ENCODE results near the gene CDK5R1. TPM values are rescaled to one million over a fixed set of nuclear protein-coding genes. Genes with fewer than 3 reads are reported as not detected.

Gene CDK5R1
- total and polyA plus RNA-seq, 2 donors (not counting 1 experiment from before 2014, with no cell fraction given), result 2.4 to 6.2 TPM

GRCh38 chr17:32523017-32523680 is 36.4 kb downstream of the CDK5R1 start:
- Histone ChIP-seq H3K9ac (ENCODE audit: low read length) (peak overlapping the region; percentile 52), H3K4me2 (replicated peaks; ENCODE audit: low read depth, low read length, poor library complexity, severe bottlenecking) (peak overlapping the region; percentile 74), H3K9me3 (ENCODE audit: control extremely low read depth in 1 of 3, control insufficient read depth in 2 of 3, insufficient read depth in 1 of 3, low read length in 2 of 3) (peaks cover 0 to 4% (median 0%) of the 10 kb centered on the region in 3 donors), H2AFZ (ENCODE audit: insufficient read depth, low read depth, low read length, poor library complexity, severe bottlenecking) (no peak overlapping the region), H3K79me2 (ENCODE audit: control insufficient read depth, insufficient read depth, low read length) (no peaks in the 10 kb centered on the region), H3K27ac (ENCODE audit: low read length in 2 of 2) (peak overlapping the region; percentile 89 to 94), H3K36me3 (replicated peaks in 1 of 2; ENCODE audit: control extremely low read depth in 1 of 2, control insufficient read depth in 1 of 2, extremely low read depth in 1 of 2, insufficient read depth in 2 of 2, low read length in 1 of 2) (no peaks in the 10 kb centered on the region), H3K27me3 (replicated peaks in 1 of 4; ENCODE audit: control extremely low read depth in 1 of 4, control insufficient read depth in 3 of 4, insufficient read depth in 4 of 4, low read length in 3 of 4) (no peaks in the 10 kb centered on the region), H3K4me3 (ENCODE audit: control extremely low read depth in 1 of 5, extremely low read depth in 1 of 5, insufficient read depth in 1 of 5, low read depth in 2 of 5, low read length in 4 of 5) (peak overlapping the region in 3 of 5 experiments; percentile 9 to 41 (median 20)), H4K20me1 (ENCODE audit: control insufficient read depth, insufficient read depth, low read length, poor library complexity, severe bottlenecking) (no peaks in the 10 kb centered on the region), H3K4me1 (ENCODE audit: control insufficient read depth in 2 of 2, insufficient read depth in 2 of 2, low read length in 2 of 2) (peaks cover 76 to 82% of the 10 kb centered on the region in 2 donors)
- POLR2A ChIA-PET, result interaction anchor here (0.6 to 2.1 kb wide), 8 partner anchors 32 to 1030 kb away, joined by 3 to 13 read pairs (median 8); partner anchors contain the start of gene CDK5R1
- no peaks in the 10 kb centered on the region for H3K27me3 Mint-ChIP-seq
- H3K4me3 Mint-ChIP-seq, result peak overlapping the region; percentile 64
- TF ChIP-seq EZH2 (IDR thresholded peaks at IDR 0.05; ENCODE audit: borderline replicate concordance, insufficient read depth, low read depth, low read length, poor library complexity, severe bottlenecking) (no peak), CTCF (IDR thresholded peaks at IDR 0.05) (no peak)
- H3K27ac Mint-ChIP-seq, result peak overlapping the region; percentile 72
- peaks cover 74% of the 10 kb centered on the region for H3K4me1 Mint-ChIP-seq
- WGBS (ENCODE audit: insufficient coverage), result 43% methylated on average over 5 of the region's 11 CpGs
- no peaks in the 10 kb centered on the region for H3K9me3 Mint-ChIP-seq (ENCODE audit: insufficient read depth)
- intact Hi-C loops (cut with micrococcal nuclease), result loop anchor here (1.0 to 5.0 kb wide), 4 partner anchors 20 to 84 kb away; no protein-coding TSS in a partner anchor
- DNase-seq (peak; percentile 90), ATAC-seq (ENCODE audit: low read depth) (peak; percentile 68)
- CTCF ChIA-PET, result interaction anchor here (0.7 to 4.5 kb wide), 10 partner anchors 11 to 136 kb away, joined by 3 to 74 read pairs (median 6); partner anchors contain the start of gene CDK5R1
